ENCODE results near the gene FAM107B. TPM values are rescaled to one million over a fixed set of nuclear protein-coding genes. Genes with fewer than 3 reads are reported as not detected.

Gene FAM107B
- total RNA-seq, 1 experiment from 2014 or later: 41.6 TPM

DNA sequence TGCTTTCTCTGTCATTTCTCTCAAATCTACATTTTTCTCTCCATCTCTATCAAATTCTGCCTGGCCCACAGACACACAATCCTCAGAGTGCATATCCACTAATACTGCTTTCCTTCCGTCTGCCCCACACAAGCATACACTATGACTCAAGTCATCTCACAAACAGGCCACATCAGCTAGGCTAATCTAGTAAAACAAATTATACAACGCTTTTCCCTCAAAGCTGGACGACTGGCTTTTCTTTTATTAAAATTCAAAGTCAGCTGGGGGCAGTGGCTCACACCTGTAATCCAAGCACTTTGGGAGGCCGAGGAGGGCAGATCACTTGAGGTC, 161.1 kb downstream of the FAM107B start:
- ChIA-PET CTCF (no interaction called here), POLR2A (no interaction called here), RAD21 (ENCODE audit: low non-redundant PET in 1 of 2, low total read pairs in 2 of 2, uncharacterized antibody in 2 of 2, unreplicated experiment in 2 of 2) (no interaction called here)
- H3K4me2 ChIP-seq (ENCODE audit: low read length): no peak overlapping the region
- no peaks in the 10 kb centered on the region for H3K9me2 ChIP-seq (ENCODE audit: insufficient read depth)
- no peaks in the 10 kb centered on the region for H4K20me1 ChIP-seq (ENCODE audit: insufficient read depth)
- intact Hi-C loops (cut with micrococcal nuclease): no loop called here
- no TSS peak for BruUV-seq (replicated peaks)
- ATAC-seq (no peak), DNase-seq (ENCODE audit: low read depth, low spot score) (no peak)
- no peaks in the 10 kb centered on the region for H3K9me3 ChIP-seq (ENCODE audit: control insufficient read depth in 1 of 2, insufficient read depth in 1 of 2, low read depth in 1 of 2, low read length in 2 of 2)
- H3K36me3 ChIP-seq (ENCODE audit: control insufficient read depth in 1 of 2, insufficient read depth in 2 of 2, low read length in 2 of 2): no peaks in the 10 kb centered on the region
- no peak overlapping the region for H3K4me3 ChIP-seq (replicated peaks in 1 of 2; ENCODE audit: low read depth in 1 of 2, low read length in 2 of 2)
- H3K4me1 ChIP-seq (ENCODE audit: control insufficient read depth in 1 of 2, insufficient read depth in 2 of 2, low read length in 2 of 2): no peaks in the 10 kb centered on the region
- TF ChIP-seq EZH2phosphoT487 (IDR thresholded peaks at IDR 0.05; ENCODE audit: borderline replicate concordance) (no peak), FOSL1 (IDR thresholded peaks at IDR 0.05; ENCODE audit: low read depth) (no peak), SRF (IDR thresholded peaks at IDR 0.05; ENCODE audit: low read depth) (no peak), SIN3A (IDR thresholded peaks at IDR 0.05; ENCODE audit: low read depth) (no peak), ZNF274 (IDR thresholded peaks at IDR 0.05; ENCODE audit: low read depth, low read length) (no peak), CBX3 (IDR thresholded peaks at IDR 0.05; ENCODE audit: low read depth) (no peak), ZFX (IDR thresholded peaks at IDR 0.05) (no peak), EGR1 (IDR thresholded peaks at IDR 0.05; ENCODE audit: low read depth) (no peak), SP1 (IDR thresholded peaks at IDR 0.05; ENCODE audit: low read depth) (no peak), EZH2 (IDR thresholded peaks at IDR 0.05) (no peak)
- TF ChIP-seq, protein P1, sequence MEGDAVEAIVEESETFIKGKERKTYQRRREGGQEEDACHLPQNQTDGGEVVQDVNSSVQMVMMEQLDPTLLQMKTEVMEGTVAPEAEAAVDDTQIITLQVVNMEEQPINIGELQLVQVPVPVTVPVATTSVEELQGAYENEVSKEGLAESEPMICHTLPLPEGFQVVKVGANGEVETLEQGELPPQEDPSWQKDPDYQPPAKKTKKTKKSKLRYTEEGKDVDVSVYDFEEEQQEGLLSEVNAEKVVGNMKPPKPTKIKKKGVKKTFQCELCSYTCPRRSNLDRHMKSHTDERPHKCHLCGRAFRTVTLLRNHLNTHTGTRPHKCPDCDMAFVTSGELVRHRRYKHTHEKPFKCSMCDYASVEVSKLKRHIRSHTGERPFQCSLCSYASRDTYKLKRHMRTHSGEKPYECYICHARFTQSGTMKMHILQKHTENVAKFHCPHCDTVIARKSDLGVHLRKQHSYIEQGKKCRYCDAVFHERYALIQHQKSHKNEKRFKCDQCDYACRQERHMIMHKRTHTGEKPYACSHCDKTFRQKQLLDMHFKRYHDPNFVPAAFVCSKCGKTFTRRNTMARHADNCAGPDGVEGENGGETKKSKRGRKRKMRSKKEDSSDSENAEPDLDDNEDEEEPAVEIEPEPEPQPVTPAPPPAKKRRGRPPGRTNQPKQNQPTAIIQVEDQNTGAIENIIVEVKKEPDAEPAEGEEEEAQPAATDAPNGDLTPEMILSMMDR (IDR thresholded peaks at IDR 0.05 in 2 of 3, conservative IDR thresholded peaks at IDR 0.05 in 1 of 3; ENCODE audit: borderline replicate concordance in 1 of 3, insufficient read depth in 1 of 3, low read depth in 2 of 3, low read length in 2 of 3): no peak
- TF ChIP-seq, protein P2, sequence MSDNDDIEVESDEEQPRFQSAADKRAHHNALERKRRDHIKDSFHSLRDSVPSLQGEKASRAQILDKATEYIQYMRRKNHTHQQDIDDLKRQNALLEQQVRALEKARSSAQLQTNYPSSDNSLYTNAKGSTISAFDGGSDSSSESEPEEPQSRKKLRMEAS (IDR thresholded peaks at IDR 0.05): no peak
- TF ChIP-seq, protein P3, sequence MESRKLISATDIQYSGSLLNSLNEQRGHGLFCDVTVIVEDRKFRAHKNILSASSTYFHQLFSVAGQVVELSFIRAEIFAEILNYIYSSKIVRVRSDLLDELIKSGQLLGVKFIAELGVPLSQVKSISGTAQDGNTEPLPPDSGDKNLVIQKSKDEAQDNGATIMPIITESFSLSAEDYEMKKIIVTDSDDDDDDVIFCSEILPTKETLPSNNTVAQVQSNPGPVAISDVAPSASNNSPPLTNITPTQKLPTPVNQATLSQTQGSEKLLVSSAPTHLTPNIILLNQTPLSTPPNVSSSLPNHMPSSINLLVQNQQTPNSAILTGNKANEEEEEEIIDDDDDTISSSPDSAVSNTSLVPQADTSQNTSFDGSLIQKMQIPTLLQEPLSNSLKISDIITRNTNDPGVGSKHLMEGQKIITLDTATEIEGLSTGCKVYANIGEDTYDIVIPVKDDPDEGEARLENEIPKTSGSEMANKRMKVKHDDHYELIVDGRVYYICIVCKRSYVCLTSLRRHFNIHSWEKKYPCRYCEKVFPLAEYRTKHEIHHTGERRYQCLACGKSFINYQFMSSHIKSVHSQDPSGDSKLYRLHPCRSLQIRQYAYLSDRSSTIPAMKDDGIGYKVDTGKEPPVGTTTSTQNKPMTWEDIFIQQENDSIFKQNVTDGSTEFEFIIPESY (IDR thresholded peaks at IDR 0.05; ENCODE audit: extremely low read depth, insufficient replicate concordance, low read length): no peak
- TF ChIP-seq, protein P4, sequence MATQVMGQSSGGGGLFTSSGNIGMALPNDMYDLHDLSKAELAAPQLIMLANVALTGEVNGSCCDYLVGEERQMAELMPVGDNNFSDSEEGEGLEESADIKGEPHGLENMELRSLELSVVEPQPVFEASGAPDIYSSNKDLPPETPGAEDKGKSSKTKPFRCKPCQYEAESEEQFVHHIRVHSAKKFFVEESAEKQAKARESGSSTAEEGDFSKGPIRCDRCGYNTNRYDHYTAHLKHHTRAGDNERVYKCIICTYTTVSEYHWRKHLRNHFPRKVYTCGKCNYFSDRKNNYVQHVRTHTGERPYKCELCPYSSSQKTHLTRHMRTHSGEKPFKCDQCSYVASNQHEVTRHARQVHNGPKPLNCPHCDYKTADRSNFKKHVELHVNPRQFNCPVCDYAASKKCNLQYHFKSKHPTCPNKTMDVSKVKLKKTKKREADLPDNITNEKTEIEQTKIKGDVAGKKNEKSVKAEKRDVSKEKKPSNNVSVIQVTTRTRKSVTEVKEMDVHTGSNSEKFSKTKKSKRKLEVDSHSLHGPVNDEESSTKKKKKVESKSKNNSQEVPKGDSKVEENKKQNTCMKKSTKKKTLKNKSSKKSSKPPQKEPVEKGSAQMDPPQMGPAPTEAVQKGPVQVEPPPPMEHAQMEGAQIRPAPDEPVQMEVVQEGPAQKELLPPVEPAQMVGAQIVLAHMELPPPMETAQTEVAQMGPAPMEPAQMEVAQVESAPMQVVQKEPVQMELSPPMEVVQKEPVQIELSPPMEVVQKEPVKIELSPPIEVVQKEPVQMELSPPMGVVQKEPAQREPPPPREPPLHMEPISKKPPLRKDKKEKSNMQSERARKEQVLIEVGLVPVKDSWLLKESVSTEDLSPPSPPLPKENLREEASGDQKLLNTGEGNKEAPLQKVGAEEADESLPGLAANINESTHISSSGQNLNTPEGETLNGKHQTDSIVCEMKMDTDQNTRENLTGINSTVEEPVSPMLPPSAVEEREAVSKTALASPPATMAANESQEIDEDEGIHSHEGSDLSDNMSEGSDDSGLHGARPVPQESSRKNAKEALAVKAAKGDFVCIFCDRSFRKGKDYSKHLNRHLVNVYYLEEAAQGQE (IDR thresholded peaks at IDR 0.05; ENCODE audit: low read depth): no peak
- H3K9ac ChIP-seq (ENCODE audit: low read length): no peak overlapping the region
- H3K27ac ChIP-seq (ENCODE audit: low read depth, low read length): no peak overlapping the region
- H3K27me3 ChIP-seq (ENCODE audit: insufficient read depth, low read length): no peaks in the 10 kb centered on the region
- H2AFZ ChIP-seq (ENCODE audit: low read depth, low read length, poor library complexity, severe bottlenecking): no peak overlapping the region
- no peaks in the 10 kb centered on the region for H3K79me2 ChIP-seq (ENCODE audit: insufficient read depth, low read length)
